Pulmonary artery endothelial cell (primary cell): ENCODE results near the gene CORO6. TPM values are rescaled to one million over a fixed set of nuclear protein-coding genes. Genes with fewer than 3 reads are reported as not detected.

Experiments used
- DNase-seq: peaks from one replicate; pipeline ENCODE4 v3.0.0-alpha.2; 2011; ENCODE audit warnings: low read depth, low spot score
- total RNA-seq: library from RNA; depleted of rRNA; stranded (reverse); fragments of >200 nt; gene quantifications from 2 replicates; pipeline ENCODE4 v1.2.3, GENCODE V29; 2014

Gene CORO6
- total RNA-seq, 1 donor from 2014 or later, result 3.4 TPM

DNA sequence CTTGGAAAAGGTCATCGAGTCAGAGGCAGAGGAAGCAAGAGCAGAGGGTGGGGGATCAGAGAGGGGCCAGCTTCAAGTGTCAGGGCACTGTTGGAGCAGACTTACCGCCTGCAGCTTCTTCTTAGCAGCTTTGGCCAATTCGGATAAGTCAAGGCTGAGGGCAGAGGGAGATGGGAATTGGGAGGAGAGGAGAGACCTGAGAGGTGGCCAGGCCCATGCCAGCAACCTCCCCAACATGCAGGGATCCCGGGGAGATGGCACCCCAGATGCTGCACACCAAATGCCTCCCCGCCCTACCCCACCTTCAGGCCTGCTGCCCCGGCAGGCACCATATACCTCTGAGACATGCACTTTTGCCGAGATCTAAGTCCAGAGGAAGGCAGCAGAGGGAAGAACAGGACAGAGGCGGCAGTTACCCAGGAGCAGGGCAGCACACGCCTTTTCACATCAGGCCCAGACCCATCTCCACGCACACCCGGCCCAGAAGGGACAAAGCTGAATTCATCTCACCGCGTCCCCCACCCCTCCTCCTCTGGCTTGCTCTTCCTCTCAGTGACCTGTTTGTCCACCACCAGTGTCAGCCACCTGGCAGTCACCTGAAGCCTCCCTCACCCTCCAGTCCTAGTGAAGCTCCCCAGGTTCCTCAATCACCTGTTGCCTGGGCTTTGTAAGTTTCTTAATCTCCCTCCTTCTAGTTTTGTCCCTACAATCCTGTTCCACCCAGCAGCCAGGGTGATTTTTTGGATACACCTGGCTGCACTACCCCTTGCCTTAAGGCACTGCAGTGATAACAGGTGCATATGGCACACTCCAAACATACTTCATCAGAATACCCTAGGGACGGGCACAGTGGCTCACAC lies 43.9 kb downstream of the CORO6 start:
- no peak for DNase-seq

DNA sequence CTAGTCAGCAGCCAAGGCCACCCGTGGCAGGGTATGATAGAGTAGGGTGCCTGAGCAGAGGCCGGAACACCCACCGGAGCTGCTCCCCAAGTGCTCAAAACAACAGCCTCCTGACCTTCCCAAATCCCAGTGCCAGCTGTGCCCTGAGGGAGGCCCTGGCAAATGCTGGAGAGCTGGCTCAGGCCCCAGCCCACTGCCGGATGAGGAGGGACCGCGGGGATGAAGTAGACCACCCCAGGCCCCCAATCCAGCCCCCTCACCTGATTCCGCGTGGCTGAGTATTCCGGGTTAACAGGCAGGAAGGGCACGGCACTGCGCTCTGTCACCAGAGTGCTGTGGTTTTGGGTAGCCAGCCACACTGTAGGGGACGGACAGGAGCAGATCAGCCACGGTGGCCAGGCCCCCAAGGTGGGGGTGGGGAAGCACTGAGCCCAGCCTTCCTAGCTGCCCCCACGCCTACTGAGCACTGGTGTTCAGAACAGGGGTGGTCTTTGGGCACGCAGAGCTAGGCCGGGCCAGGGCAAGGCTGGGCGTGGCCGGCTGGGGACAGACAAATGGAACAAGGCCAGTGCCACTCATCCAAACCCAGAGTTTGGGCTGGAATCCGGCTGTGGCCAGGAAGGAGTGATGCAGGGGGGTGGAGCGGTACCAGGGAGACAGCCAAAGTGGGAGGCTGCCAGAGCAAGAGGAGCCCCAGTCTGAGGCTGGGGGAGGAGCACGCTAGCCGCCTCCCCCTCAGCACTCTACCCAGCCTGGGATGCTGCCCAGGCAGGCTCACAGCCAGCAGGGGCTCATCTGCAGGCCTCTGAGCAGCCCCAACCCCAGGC lies 45.1 kb downstream of the CORO6 start:
- no peak for DNase-seq

GRCh38 chr17:29577001-29577370 lies 45.7 kb downstream of the CORO6 start:
- no peak for DNase-seq

GRCh38 chr17:29576214-29577000 lies 46.3 kb downstream of the CORO6 start:
- no peak for DNase-seq

- no peak for DNase-seq
These were observed 47.0 kb downstream of the CORO6 start for GRCh38 chr17:29575511-29576213.

- DNase-seq, result no peak
These were observed 47.8 kb downstream of the CORO6 start for GRCh38 chr17:29574732-29575510.

DNA sequence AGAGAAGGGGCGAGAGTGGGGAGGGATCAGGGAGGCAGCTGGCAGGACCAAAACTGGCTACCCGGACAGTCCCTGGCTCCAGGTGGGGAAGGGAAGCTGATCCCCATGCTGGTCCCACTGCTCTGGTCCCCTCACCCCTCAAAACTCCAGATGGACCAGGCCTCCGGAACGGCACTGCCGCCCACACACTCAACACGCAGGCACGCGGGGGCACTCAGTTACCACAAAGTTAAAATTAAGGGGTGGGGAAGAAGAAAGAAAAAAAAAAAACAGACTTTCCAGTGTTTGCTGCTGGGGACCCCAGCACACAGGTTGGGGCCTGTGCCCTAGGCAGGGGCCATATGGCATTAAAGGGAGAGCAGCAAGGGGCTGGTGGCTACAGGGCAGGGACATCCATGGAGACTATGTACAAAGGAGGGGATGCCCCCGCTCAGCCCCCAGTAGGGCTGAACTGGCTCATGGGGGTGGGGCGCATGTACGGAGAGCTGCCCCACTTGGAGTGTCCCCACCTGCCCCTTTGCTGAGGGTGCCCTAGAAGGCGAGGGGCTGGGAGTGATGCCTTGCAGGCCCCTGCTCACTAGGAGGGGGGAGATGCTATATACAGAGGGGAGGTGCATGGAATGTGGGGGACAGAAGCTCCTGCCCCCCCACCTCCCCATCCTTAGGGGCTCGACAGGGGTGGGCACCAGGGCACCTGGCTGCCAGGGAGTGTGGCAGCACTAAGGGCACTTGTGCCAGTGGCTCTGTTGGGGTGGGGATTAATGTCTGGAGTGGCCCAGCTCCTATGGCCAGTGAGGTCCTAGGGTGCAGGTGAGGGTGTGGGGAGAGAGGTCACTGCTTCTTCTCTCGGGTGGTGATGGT lies 48.6 kb downstream of the CORO6 start:
- DNase-seq, result no peak

- DNase-seq, result no peak
These were observed 49.2 kb downstream of the CORO6 start for GRCh38 chr17:29573558-29573869.

- no peak for DNase-seq
These were observed 49.8 kb downstream of the CORO6 start for GRCh38 chr17:29572691-29573557.

DNA sequence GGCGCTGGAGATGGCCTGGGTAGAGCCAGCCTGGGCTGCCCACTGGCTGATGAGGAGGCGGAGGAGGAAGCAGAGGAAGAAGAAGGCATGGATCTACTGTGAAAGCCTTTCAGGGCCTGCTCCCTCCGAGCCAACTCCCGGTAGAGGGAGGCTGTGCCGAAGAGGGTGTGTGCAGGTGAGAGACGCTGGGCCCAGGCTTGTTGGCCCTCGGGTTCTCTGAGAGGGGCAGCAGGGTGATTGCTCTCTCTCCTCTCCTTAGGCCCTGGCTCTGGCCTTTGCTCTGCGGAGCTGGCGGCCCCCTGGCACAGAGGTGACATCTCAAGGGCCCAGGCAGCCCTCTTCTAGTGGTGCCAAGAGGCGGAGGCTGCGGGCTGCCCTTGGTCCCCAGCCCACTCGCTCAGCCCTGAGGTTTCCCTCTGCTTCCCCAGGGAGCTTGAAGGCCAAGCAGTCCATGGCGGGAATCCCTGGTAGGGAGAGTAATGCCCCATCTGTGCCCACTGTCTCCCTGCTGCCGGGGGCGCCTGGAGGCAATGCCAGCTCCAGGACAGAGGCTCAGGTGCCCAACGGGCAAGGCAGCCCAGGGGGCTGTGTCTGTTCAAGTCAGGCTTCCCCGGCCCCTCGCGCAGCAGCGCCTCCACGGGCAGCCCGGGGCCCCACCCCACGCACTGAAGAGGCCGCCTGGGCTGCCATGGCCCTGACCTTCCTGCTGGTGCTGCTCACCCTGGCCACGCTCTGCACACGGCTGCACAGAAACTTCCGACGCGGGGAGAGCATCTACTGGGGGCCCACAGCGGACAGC lies 50.6 kb downstream of the CORO6 start:
- DNase-seq, result no peak

- DNase-seq, result no peak
These were observed 51.2 kb downstream of the CORO6 start for GRCh38 chr17:29571486-29571882.

GRCh38 chr17:29570521-29570920 lies 52.2 kb downstream of the CORO6 start:
- DNase-seq, result no peak

- no peak for DNase-seq
These were observed 53.3 kb downstream of the CORO6 start for GRCh38 chr17:29569245-29569950.

GRCh38 chr17:29568331-29569244 lies 54.1 kb downstream of the CORO6 start, which contains the start of gene TP53I13:
Gene TP53I13 (plus strand): TSS chr17:29568701. CDS start chr17:29568759, 58 bp downstream.
- DNase-seq, result no peak

DNA sequence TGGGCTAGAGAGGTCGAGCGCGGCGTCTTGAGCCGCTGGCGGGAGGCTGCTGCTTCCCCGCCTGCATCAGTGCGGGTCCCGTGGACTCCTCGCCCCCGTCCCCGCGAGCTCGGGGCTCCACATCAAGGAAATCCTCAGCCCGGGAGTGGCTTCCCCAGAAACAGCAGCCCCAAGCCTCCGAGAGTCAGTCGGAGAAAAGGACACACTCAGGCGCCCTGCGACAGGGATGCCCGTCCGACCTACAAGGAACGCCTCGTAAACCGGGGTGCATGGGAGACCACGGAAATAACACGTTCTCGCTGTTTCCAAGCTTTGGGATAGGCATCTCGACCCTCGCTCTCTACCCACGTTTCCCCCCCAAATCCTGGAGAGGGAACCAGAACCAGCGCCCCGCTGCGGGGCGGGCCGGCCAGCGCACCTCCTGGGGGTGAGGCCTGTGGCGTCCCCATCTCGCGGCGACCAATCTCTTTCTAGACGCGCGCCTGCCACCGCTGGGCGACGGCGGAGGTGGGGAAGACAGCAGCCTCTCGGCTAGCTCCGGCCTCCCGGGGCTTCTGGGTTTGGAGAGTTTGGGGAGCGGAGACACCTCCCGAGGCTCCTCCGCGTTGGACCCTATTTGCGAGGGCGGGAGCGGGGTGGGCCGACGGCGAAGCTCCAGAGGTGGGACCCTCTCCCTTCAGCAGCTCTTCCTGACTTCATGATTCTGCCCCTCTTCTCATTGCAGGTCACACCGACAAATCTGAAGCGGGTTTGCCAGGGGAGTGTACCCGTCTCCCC lies 55.0 kb downstream of the CORO6 start:
- DNase-seq, result no peak

GRCh38 chr17:29567304-29567553 lies 55.5 kb downstream of the CORO6 start:
- no peak for DNase-seq
